ENCODE measurements around the gene SPTSSA.
"Not testable (repeated sequence)": the region's sequence is repeated elsewhere in the genome, so short reads cannot be mapped to it uniquely, and the experiment has no call there.

The SPTSSA gene, protein sequence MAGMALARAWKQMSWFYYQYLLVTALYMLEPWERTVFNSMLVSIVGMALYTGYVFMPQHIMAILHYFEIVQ

GRCh38 chr14:34462132-34462893 lies at the start of gene SPTSSA:
TSS of gene SPTSSA (minus strand) at chr14:34462240. CDS start at chr14:34462207, 33 bp downstream.
- Histone ChIP-seq H3K36me3 (ENCODE audit: control insufficient read depth in 5 of 5, insufficient read depth in 5 of 5, low read length in 5 of 5) (peaks cover 0 to under 1% (median 0%) of the 10 kb centered on the region in 5 donors), H3K4me1 (ENCODE audit: control insufficient read depth in 5 of 5, insufficient read depth in 5 of 5, low read length in 5 of 5) (peaks cover 2 to 32% (median 27%) of the 10 kb centered on the region in 5 donors), H3K4me3 (ENCODE audit: low read depth in 1 of 5, low read length in 5 of 5) (peak within 1 kb of the TSS; percentile 72 to 95 (median 89)), H3K27ac (ENCODE audit: low read depth, low read length) (peak within 1 kb of the TSS; percentile 51), H3K9ac (ENCODE audit: low read length in 5 of 5) (peak within 1 kb of the TSS; percentile 48 to 89 (median 79)), H3K9me3 (ENCODE audit: control insufficient read depth in 5 of 5, low read length in 5 of 5) (no peaks in the 10 kb centered on the region), H3K27me3 (ENCODE audit: control insufficient read depth in 5 of 5, insufficient read depth in 4 of 5, low read length in 5 of 5) (no peaks in the 10 kb centered on the region)

GRCh38 chr14:34507884-34508283 lies 45.8 kb upstream of the SPTSSA start:
- Histone ChIP-seq H3K27me3 (ENCODE audit: control insufficient read depth in 5 of 5, insufficient read depth in 4 of 5, low read length in 5 of 5) (no peaks in the 10 kb centered on the region), H3K9me3 (ENCODE audit: control insufficient read depth in 5 of 5, low read length in 5 of 5) (no peaks in the 10 kb centered on the region)

GRCh38 chr14:34507459-34507858 lies 45.4 kb upstream of the SPTSSA start:
- H3K9ac ChIP-seq (ENCODE audit: low read length in 5 of 5) = no peak overlapping the region
- no peaks in the 10 kb centered on the region for H3K27me3 ChIP-seq (ENCODE audit: control insufficient read depth in 5 of 5, insufficient read depth in 4 of 5, low read length in 5 of 5)
- H3K4me3 ChIP-seq (ENCODE audit: low read depth in 1 of 5, low read length in 5 of 5) = no peak overlapping the region
- H3K36me3 ChIP-seq (ENCODE audit: control insufficient read depth in 5 of 5, insufficient read depth in 5 of 5, low read length in 5 of 5) = no peaks in the 10 kb centered on the region
- H3K4me1 ChIP-seq (ENCODE audit: control insufficient read depth in 5 of 5, insufficient read depth in 5 of 5, low read length in 5 of 5) = peaks cover 0 to 4% (median 0%) of the 10 kb centered on the region in 5 donors
- no peaks in the 10 kb centered on the region for H3K9me3 ChIP-seq (ENCODE audit: control insufficient read depth in 5 of 5, low read length in 5 of 5)
- H3K27ac ChIP-seq (ENCODE audit: low read depth, low read length) = no peak overlapping the region

More at GRCh38 chr14:34507884-34508283, 45.8 kb upstream of the SPTSSA start:
- no peak overlapping the region for H3K27ac ChIP-seq (ENCODE audit: low read depth, low read length)
- no peaks in the 10 kb centered on the region for H3K36me3 ChIP-seq (ENCODE audit: control insufficient read depth in 5 of 5, insufficient read depth in 5 of 5, low read length in 5 of 5)
- no peak overlapping the region for H3K4me3 ChIP-seq (ENCODE audit: low read depth in 1 of 5, low read length in 5 of 5)
- H3K9ac ChIP-seq (ENCODE audit: low read length in 5 of 5) = no peak overlapping the region
- H3K4me1 ChIP-seq (ENCODE audit: control insufficient read depth in 5 of 5, insufficient read depth in 5 of 5, low read length in 5 of 5) = peaks cover 0 to 2% (median 0%) of the 10 kb centered on the region in 5 donors

DNA sequence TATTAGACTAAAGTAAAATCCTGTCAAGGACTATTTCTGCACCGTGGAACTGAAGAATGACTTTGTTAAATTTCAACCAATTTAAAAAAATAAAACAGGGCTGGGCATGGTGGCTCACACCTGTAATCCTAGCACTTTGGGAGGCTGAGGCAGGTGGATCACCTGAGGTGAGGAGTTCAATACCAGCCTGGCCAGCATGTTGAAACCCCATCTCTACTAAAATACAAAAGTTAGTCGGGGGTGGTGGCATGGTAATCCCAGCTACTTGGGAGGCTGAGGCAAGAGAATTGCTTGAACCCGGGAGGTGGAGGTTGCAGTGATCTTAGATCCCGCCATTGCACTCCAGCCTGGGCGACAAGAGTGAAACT lies 43.1 kb upstream of the SPTSSA start:
- not testable (repeated sequence) for H3K9ac ChIP-seq (ENCODE audit: low read length in 5 of 5); H3K4me3 ChIP-seq (ENCODE audit: low read depth in 1 of 5, low read length in 5 of 5); H3K27ac ChIP-seq (ENCODE audit: low read depth, low read length); H3K9me3 ChIP-seq (ENCODE audit: control insufficient read depth in 5 of 5, low read length in 5 of 5); H3K4me1 ChIP-seq (ENCODE audit: control insufficient read depth in 5 of 5, insufficient read depth in 5 of 5, low read length in 5 of 5); H3K36me3 ChIP-seq (ENCODE audit: control insufficient read depth in 5 of 5, insufficient read depth in 5 of 5, low read length in 5 of 5); H3K27me3 ChIP-seq (ENCODE audit: control insufficient read depth in 5 of 5, insufficient read depth in 4 of 5, low read length in 5 of 5)

GRCh38 chr14:34504027-34504426 lies 42.0 kb upstream of the SPTSSA start:
- not testable (repeated sequence) for H3K4me3 ChIP-seq (ENCODE audit: low read depth in 1 of 5, low read length in 5 of 5); H3K9me3 ChIP-seq (ENCODE audit: control insufficient read depth in 5 of 5, low read length in 5 of 5); H3K4me1 ChIP-seq (ENCODE audit: control insufficient read depth in 5 of 5, insufficient read depth in 5 of 5, low read length in 5 of 5); H3K27ac ChIP-seq (ENCODE audit: low read depth, low read length); H3K9ac ChIP-seq (ENCODE audit: low read length in 5 of 5); H3K36me3 ChIP-seq (ENCODE audit: control insufficient read depth in 5 of 5, insufficient read depth in 5 of 5, low read length in 5 of 5); H3K27me3 ChIP-seq (ENCODE audit: control insufficient read depth in 5 of 5, insufficient read depth in 4 of 5, low read length in 5 of 5)

- H3K27me3 ChIP-seq (ENCODE audit: control insufficient read depth in 5 of 5, insufficient read depth in 4 of 5, low read length in 5 of 5) = no peaks in the 10 kb centered on the region
- no peak overlapping the region for H3K4me3 ChIP-seq (ENCODE audit: low read depth in 1 of 5, low read length in 5 of 5)
- H3K4me1 ChIP-seq (ENCODE audit: control insufficient read depth in 5 of 5, insufficient read depth in 5 of 5, low read length in 5 of 5) = peaks cover 0 to 5% (median 3%) of the 10 kb centered on the region in 5 donors
- no peak overlapping the region for H3K27ac ChIP-seq (ENCODE audit: low read depth, low read length)
- H3K9ac ChIP-seq (ENCODE audit: low read length in 5 of 5) = no peak overlapping the region
- no peaks in the 10 kb centered on the region for H3K36me3 ChIP-seq (ENCODE audit: control insufficient read depth in 5 of 5, insufficient read depth in 5 of 5, low read length in 5 of 5)
- no peaks in the 10 kb centered on the region for H3K9me3 ChIP-seq (ENCODE audit: control insufficient read depth in 5 of 5, low read length in 5 of 5)
Observed at GRCh38 chr14:34502545-34503225, 40.6 kb upstream of the SPTSSA start.

- no peak overlapping the region for H3K4me3 ChIP-seq (ENCODE audit: low read depth in 1 of 5, low read length in 5 of 5)
- no peak overlapping the region for H3K9ac ChIP-seq (ENCODE audit: low read length in 5 of 5)
- H3K9me3 ChIP-seq (ENCODE audit: control insufficient read depth in 5 of 5, low read length in 5 of 5) = no peaks in the 10 kb centered on the region
- H3K4me1 ChIP-seq (ENCODE audit: control insufficient read depth in 5 of 5, insufficient read depth in 5 of 5, low read length in 5 of 5) = peaks cover 0 to 11% (median 6%) of the 10 kb centered on the region in 5 donors
- H3K27ac ChIP-seq (ENCODE audit: low read depth, low read length) = no peak overlapping the region
- no peaks in the 10 kb centered on the region for H3K36me3 ChIP-seq (ENCODE audit: control insufficient read depth in 5 of 5, insufficient read depth in 5 of 5, low read length in 5 of 5)
- H3K27me3 ChIP-seq (ENCODE audit: control insufficient read depth in 5 of 5, insufficient read depth in 4 of 5, low read length in 5 of 5) = no peaks in the 10 kb centered on the region
Observed at GRCh38 chr14:34502001-34502400, 40.0 kb upstream of the SPTSSA start.

DNA sequence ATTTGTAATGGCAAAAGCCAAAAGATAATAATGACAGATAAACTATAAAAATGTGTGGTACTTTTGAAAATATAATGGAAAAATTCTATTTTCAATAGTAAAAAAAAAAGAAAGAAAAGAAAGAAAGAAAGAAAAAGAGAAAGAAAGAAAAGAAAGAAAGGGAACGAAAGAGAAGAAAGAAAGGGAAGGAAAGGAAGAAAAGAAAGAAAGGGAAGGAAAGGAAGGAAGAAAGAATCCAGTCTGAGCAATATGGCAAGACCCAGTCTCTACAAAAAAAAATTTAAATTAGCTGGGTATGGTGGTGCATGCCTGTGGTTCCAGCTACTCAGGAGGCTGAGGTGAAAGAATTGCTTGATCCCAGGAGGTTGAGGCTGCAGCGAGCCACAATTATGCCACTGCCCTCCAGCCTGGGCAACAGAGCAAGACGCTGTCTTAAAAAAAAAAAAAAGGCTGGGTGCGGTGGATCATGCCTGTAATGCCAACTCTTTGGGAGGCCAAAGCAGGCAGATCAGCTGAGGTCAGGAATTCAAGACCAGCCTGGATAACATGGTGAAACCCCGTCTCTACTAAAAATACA lies 39.1 kb upstream of the SPTSSA start:
- peaks cover 0 to 15% (median 14%) of the 10 kb centered on the region in 5 donors for H3K4me1 ChIP-seq (ENCODE audit: control insufficient read depth in 5 of 5, insufficient read depth in 5 of 5, low read length in 5 of 5)

GRCh38 chr14:34498684-34499412 lies 36.8 kb upstream of the SPTSSA start:
- Histone ChIP-seq H3K27me3 (ENCODE audit: control insufficient read depth in 5 of 5, insufficient read depth in 4 of 5, low read length in 5 of 5) (no peaks in the 10 kb centered on the region), H3K9ac (ENCODE audit: low read length in 5 of 5) (no peak overlapping the region)

More for the DNA sequence above, 39.1 kb upstream of the SPTSSA start:
- no peaks in the 10 kb centered on the region for H3K36me3 ChIP-seq (ENCODE audit: control insufficient read depth in 5 of 5, insufficient read depth in 5 of 5, low read length in 5 of 5)
- no peak overlapping the region for H3K4me3 ChIP-seq (ENCODE audit: low read depth in 1 of 5, low read length in 5 of 5)
- H3K27me3 ChIP-seq (ENCODE audit: control insufficient read depth in 5 of 5, insufficient read depth in 4 of 5, low read length in 5 of 5) = no peaks in the 10 kb centered on the region
- H3K9me3 ChIP-seq (ENCODE audit: control insufficient read depth in 5 of 5, low read length in 5 of 5) = no peaks in the 10 kb centered on the region
- no peak overlapping the region for H3K9ac ChIP-seq (ENCODE audit: low read length in 5 of 5)
- no peak overlapping the region for H3K27ac ChIP-seq (ENCODE audit: low read depth, low read length)

More at GRCh38 chr14:34498684-34499412, 36.8 kb upstream of the SPTSSA start:
- Histone ChIP-seq H3K9me3 (ENCODE audit: control insufficient read depth in 5 of 5, low read length in 5 of 5) (no peaks in the 10 kb centered on the region), H3K4me1 (ENCODE audit: control insufficient read depth in 5 of 5, insufficient read depth in 5 of 5, low read length in 5 of 5) (peaks cover 0 to 21% (median 15%) of the 10 kb centered on the region in 5 donors), H3K4me3 (ENCODE audit: low read depth in 1 of 5, low read length in 5 of 5) (no peak overlapping the region), H3K27ac (ENCODE audit: low read depth, low read length) (no peak overlapping the region), H3K36me3 (ENCODE audit: control insufficient read depth in 5 of 5, insufficient read depth in 5 of 5, low read length in 5 of 5) (no peaks in the 10 kb centered on the region)

Data from subcutaneous abdominal adipose tissue (tissue), 5 donors.